Neuron (in vitro differentiated cells): Measurements from ENCODE around the gene RBM10.
A peak's percentile ranks its signal among the peaks of the same experiment; 100 is the strongest.

Source experiments
- H2AFZ ChIP-seq: one replicate; pipeline ENCODE4 v1.6.1; 2013; ENCODE audit warnings: low read depth, mild to moderate bottlenecking, inconsistent platforms, low read length, moderate library complexity
- H3K27me3 ChIP-seq: one replicate; pipeline ENCODE4 v1.6.1; 2013; ENCODE audit warnings: low read length; ENCODE audit not compliant: insufficient read depth
- H3K36me3 ChIP-seq: one replicate; pipeline ENCODE4 v1.6.1; 2013; ENCODE audit warnings: low read length; ENCODE audit not compliant: insufficient read depth
- H3K4me1 ChIP-seq: one replicate; pipeline ENCODE4 v1.6.1; 2013; ENCODE audit warnings: low read length; ENCODE audit not compliant: insufficient read depth
- H3K4me3 ChIP-seq: 2 replicates; pipeline ENCODE4 v1.5.1; 2013; ENCODE audit warnings: mild to moderate bottlenecking, low read length, moderate library complexity
- H3K9me3 ChIP-seq: one replicate; pipeline ENCODE4 v1.6.1; 2013; ENCODE audit warnings: low read length

RBM10 gene

DNA sequence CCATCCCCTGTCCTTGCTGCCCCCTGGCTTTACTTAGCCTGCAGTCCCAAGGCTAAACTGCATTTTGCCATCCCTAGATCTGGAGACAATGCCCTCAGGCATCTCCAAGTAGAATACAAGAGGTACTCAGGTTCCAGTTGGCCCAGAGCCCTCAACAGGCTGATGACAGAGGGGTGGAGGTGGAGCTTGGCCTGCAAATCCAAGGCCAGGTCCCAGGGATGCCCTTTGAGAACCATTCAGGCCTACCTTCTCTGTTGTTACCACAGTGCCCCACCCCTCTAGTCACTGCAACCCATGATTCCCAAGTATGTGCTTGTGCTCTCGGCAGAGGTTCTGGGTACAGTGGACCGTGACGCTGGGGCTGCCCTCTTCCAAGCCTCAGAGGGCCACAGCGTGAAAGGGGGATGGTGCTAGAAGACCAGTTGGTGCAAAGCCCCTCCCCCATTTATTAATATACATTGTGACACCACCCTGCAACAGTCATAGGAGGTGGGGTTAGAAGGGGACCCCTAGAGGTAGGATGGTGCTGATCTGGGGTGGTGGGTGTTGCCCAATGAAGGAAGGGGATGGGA, 42.2 kb downstream of the RBM10 start:
- Histone ChIP-seq H3K9me3 (no peaks in the 10 kb centered on the region), H3K4me3 (no peak overlapping the region), H3K36me3 (peaks cover 27% of the 10 kb centered on the region), H3K27me3 (peaks cover 9% of the 10 kb centered on the region), H3K4me1 (peaks cover 2% of the 10 kb centered on the region), H2AFZ (no peak overlapping the region)

- Histone ChIP-seq H3K9me3 (no peaks in the 10 kb centered on the region), H2AFZ (no peak overlapping the region), H3K27me3 (no peaks in the 10 kb centered on the region), H3K4me3 (no peak overlapping the region), H3K4me1 (peaks cover 10% of the 10 kb centered on the region), H3K36me3 (peaks cover 17% of the 10 kb centered on the region)
These were observed 44.9 kb downstream of the RBM10 start for GRCh38 chrX:47189906-47190305.

GRCh38 chrX:47190445-47191269, 45.6 kb downstream of the RBM10 start:
- Histone ChIP-seq H3K9me3 (no peaks in the 10 kb centered on the region), H3K4me3 (peak overlapping the region; percentile 50), H3K4me1 (peaks cover 15% of the 10 kb centered on the region), H2AFZ (no peak overlapping the region), H3K27me3 (no peaks in the 10 kb centered on the region), H3K36me3 (peaks cover 16% of the 10 kb centered on the region)

DNA sequence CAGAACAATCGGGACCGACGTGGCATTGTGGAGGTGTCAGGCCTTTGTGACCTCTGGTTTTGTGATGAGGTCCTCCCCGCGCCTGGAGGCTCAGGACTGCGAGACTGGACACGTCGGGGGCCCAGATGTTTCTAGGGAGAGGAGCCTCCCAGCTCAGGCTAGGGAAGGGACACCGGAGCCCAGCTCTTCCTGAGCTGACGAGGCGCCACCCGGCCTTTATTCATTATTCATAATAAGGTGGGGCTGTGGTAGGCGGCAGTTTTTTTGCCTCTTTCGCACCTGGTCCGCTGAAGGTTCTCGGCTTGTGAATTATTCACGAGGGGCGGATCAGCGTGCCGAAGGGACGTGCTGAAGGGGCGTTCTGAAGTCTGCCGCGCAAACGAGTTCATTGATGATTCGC, 46.3 kb downstream of the RBM10 start:
- H3K9me3 ChIP-seq, result no peaks in the 10 kb centered on the region
- peak overlapping the region; percentile 50 for H3K4me3 ChIP-seq
- peaks cover 18% of the 10 kb centered on the region for H3K36me3 ChIP-seq
- no peaks in the 10 kb centered on the region for H3K27me3 ChIP-seq
- no peak overlapping the region for H2AFZ ChIP-seq
- peaks cover 22% of the 10 kb centered on the region for H3K4me1 ChIP-seq

DNA sequence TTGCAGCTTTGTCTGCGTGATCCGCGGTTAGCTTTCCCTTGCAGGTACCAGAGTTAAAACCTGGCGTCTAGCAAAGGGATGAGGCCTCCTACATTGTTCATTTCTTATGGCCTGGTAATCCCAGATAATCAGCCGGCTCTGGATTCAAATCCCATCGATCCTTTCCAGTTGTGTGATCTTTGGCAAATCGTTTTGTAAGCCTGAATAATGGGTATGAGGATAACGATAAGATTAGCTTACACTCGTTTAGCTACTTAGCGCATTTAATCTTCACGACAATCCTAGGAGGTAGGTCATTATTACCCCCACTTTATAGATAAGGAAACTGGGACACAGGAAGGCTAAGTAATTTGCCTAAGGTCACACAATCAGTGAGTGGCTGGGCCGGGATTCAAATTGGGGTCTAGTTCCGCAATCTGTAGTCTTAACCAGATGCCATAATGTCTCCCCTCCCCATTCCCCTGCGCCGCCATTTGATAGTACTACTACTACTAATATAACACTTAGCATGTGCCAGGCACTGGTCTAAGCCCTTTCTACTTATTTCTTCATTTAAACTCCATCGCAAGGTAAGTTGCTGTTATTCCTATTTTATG, 46.9 kb downstream of the RBM10 start:
- peaks cover 18% of the 10 kb centered on the region for H3K36me3 ChIP-seq
- H3K4me1 ChIP-seq, result peaks cover 27% of the 10 kb centered on the region
- H3K4me3 ChIP-seq, result peak overlapping the region; percentile 50
- no peak overlapping the region for H2AFZ ChIP-seq
- H3K27me3 ChIP-seq, result no peaks in the 10 kb centered on the region
- H3K9me3 ChIP-seq, result no peaks in the 10 kb centered on the region

GRCh38 chrX:47193475-47194193, 48.6 kb downstream of the RBM10 start, which contains the start of gene UBA1:
Gene UBA1 (plus strand): TSS chrX:47193829. CDS start chrX:47198803, 4,974 bp downstream.
- H2AFZ ChIP-seq, result peak within 1 kb of the TSS; percentile 50
- peak within 1 kb of the TSS; percentile 80 for H3K4me3 ChIP-seq
- no peaks in the 10 kb centered on the region for H3K27me3 ChIP-seq
- peaks cover 32% of the 10 kb centered on the region for H3K36me3 ChIP-seq
- H3K9me3 ChIP-seq, result no peaks in the 10 kb centered on the region
- peaks cover 34% of the 10 kb centered on the region for H3K4me1 ChIP-seq

GRCh38 chrX:47194194-47194787, 49.3 kb downstream of the RBM10 start:
- peaks cover 39% of the 10 kb centered on the region for H3K36me3 ChIP-seq

GRCh38 chrX:47196098-47196497, 51.1 kb downstream of the RBM10 start:
- H3K36me3 ChIP-seq, result peaks cover 54% of the 10 kb centered on the region
- no peaks in the 10 kb centered on the region for H3K27me3 ChIP-seq
- H3K4me3 ChIP-seq, result peak overlapping the region; percentile 5
- H2AFZ ChIP-seq, result no peak overlapping the region
- peaks cover 34% of the 10 kb centered on the region for H3K4me1 ChIP-seq
- no peaks in the 10 kb centered on the region for H3K9me3 ChIP-seq

More at GRCh38 chrX:47194194-47194787, 49.3 kb downstream of the RBM10 start:
- Histone ChIP-seq H3K27me3 (no peaks in the 10 kb centered on the region), H3K4me1 (peaks cover 34% of the 10 kb centered on the region), H2AFZ (peak overlapping the region; percentile 50), H3K9me3 (no peaks in the 10 kb centered on the region), H3K4me3 (peak overlapping the region; percentile 80)

DNA sequence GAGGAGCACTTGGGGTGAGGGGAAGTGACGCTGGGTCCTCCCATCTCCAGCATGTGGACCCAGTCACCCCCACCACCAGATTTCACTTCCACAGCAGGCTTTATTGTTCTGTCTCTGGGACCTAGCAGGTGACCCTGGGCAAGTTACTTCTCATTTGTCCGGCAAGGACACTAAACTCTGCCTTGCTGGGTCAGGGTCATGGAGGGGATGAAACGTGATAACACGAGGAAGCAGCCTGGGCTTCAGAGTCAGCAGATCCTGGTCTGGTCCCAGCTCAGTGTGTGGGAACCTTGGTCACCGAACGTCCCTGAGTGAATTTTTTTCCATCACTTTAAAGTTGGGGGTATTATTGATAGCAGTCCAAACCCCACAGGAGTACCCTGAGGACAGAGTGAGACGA, 52.5 kb downstream of the RBM10 start:
- Histone ChIP-seq H3K9me3 (no peaks in the 10 kb centered on the region), H3K4me1 (peaks cover 32% of the 10 kb centered on the region), H3K4me3 (no peak overlapping the region), H2AFZ (no peak overlapping the region), H3K27me3 (no peaks in the 10 kb centered on the region), H3K36me3 (peaks cover 68% of the 10 kb centered on the region)

DNA sequence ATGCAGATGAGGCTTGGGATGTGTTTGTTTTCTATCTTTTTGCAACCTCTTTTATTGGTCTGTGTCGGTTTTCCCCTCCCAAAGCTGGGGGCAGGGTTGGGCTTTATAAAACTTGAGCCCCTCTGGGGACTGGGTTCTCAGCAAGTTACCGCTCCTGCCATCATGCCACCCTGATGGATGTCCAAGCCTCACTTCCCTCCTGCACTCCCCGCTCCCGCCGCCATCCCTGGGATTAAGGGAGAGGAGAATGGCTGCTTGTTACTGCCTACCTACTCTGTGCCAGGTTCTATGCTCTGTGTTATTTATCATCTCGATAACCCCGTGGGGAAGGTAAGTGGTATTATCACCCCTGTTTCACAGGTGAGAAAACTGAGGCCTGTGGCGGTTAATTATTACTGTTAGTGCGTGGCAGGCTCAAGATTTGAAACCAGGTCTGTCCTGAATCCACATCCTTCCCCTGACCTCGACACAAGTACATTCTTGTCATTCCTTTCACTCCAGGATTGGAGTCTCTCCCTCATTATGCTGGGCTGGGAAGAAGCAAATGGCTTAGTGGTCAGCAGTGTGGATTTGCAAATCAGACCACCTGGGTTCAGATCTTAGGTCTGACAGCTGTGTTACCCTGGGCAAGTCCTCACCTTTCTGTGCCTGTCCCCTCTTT, 53.1 kb downstream of the RBM10 start:
- H3K9me3 ChIP-seq, result no peaks in the 10 kb centered on the region
- peaks cover 75% of the 10 kb centered on the region for H3K36me3 ChIP-seq
- H3K4me1 ChIP-seq, result peaks cover 32% of the 10 kb centered on the region
- no peaks in the 10 kb centered on the region for H3K27me3 ChIP-seq
- no peak overlapping the region for H3K4me3 ChIP-seq
- H2AFZ ChIP-seq, result no peak overlapping the region

DNA sequence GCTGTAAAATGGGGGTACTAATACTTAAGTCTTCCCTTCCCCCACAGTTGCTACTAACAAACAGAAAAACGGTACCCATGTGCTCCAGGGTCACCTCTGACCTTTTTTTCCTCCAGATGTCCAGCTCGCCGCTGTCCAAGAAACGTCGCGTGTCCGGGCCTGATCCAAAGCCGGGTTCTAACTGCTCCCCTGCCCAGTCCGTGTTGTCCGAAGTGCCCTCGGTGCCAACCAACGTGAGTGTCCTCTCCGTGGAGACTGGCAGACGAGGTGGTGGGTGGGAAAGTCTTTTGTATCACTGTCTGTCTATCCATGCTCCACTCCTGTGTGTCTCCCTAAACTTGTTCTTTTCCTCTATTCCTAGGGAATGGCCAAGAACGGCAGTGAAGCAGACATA, 53.7 kb downstream of the RBM10 start:
- Histone ChIP-seq H3K9me3 (no peaks in the 10 kb centered on the region), H2AFZ (no peak overlapping the region), H3K4me1 (peaks cover 32% of the 10 kb centered on the region), H3K27me3 (no peaks in the 10 kb centered on the region), H3K4me3 (no peak overlapping the region), H3K36me3 (peaks cover 79% of the 10 kb centered on the region)

- Histone ChIP-seq H3K4me3 (no peak overlapping the region), H3K27me3 (no peaks in the 10 kb centered on the region), H3K4me1 (peaks cover 30% of the 10 kb centered on the region), H2AFZ (no peak overlapping the region), H3K9me3 (no peaks in the 10 kb centered on the region), H3K36me3 (peaks cover 85% of the 10 kb centered on the region)
These were observed 54.3 kb downstream of the RBM10 start for GRCh38 chrX:47199286-47199685.
